Erythroblast (primary cell): Measurements from ENCODE around the gene TBC1D19.

Source experiments
- GATA1 ChIP-seq: IDR thresholded peaks from 2 replicates; pipeline ENCODE4 v1.6.1; 2011; ENCODE audit warnings: low read depth, mild to moderate bottlenecking, control low read depth, low read length, moderate library complexity
- POLR2A ChIP-seq: IDR thresholded peaks from 2 replicates; pipeline ENCODE4 v1.6.1; 2011; ENCODE audit warnings: mild to moderate bottlenecking, low read length

GRCh38 chr4:26611372-26611771 lies 27.5 kb downstream of the TBC1D19 start:
- TF ChIP-seq POLR2A = no peak
- no peak for TF ChIP-seq GATA1
